Measurements from ENCODE around the gene DDX25.
"Not testable (repeated sequence)": the region's sequence is repeated elsewhere in the genome, so short reads cannot be mapped to it uniquely, and the experiment has no call there.

Gene DDX25

GRCh38 chr11:125903711-125904659, at the start of gene DDX25:
DDX25 (plus strand) TSS chr11:125904508; CDS start chr11:125904518, 10 bp downstream.
- intact Hi-C loops (cut with DNase I; ENCODE audit: low total_unique reads) = no loop called here
- Histone ChIP-seq H3K27ac (no peak within 1 kb of the TSS), H3K27me3 (peaks cover 0 to 27% of the 10 kb centered on the region in 2 donors), H3K4me3 (peak within 1 kb of the TSS; percentile 54 to 62), H3K36me3 (peaks cover 8 to 15% (median 12%) of the 10 kb centered on the region in 3 donors), H3K9me3 (no peaks in the 10 kb centered on the region), H3K4me1 (peaks cover 0 to 24% (median 18%) of the 10 kb centered on the region in 4 donors)
- TF ChIP-seq CTCF (IDR thresholded peaks at IDR 0.05) = no peak
- no peak for DNase-seq

DNA sequence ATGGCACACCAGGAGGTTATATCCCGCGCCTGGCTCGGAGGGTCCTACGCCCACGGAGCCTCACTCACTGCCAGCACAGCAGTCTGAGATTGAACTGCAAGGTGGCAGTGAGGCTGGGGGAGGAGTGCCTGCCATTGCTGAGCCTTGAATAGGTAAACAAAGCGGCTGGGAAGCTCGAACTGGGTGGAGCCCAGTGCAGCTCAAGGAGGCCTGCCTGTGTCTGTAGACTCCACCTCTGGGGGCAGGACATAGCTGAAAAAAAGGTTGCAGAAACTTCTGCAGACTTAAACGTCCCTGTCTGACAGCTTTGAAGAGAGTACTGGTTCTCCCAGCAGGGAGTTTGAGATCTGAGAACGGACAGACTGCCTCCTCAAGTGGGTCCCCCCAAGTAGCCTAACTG, 46.6 kb upstream of the DDX25 start:
- H3K36me3 ChIP-seq = not testable (repeated sequence)

GRCh38 chr11:125862786-125863185, 41.5 kb upstream of the DDX25 start:
- H3K9me3 ChIP-seq; H3K4me1 ChIP-seq; DNase-seq; H3K27me3 ChIP-seq; H3K4me3 ChIP-seq; H3K36me3 ChIP-seq; intact Hi-C loops (cut with DNase I; ENCODE audit: low total_unique reads); H3K27ac ChIP-seq: not testable (repeated sequence)

More for the DNA sequence above, 46.6 kb upstream of the DDX25 start:
- H3K4me3 ChIP-seq; intact Hi-C loops (cut with DNase I; ENCODE audit: low total_unique reads); DNase-seq; H3K9me3 ChIP-seq; H3K4me1 ChIP-seq; H3K27ac ChIP-seq; H3K27me3 ChIP-seq: not testable (repeated sequence)

GRCh38 chr11:125865354-125865753, 39.0 kb upstream of the DDX25 start:
- intact Hi-C loops (cut with DNase I; ENCODE audit: low total_unique reads); H3K4me1 ChIP-seq: not testable (repeated sequence)

DNA sequence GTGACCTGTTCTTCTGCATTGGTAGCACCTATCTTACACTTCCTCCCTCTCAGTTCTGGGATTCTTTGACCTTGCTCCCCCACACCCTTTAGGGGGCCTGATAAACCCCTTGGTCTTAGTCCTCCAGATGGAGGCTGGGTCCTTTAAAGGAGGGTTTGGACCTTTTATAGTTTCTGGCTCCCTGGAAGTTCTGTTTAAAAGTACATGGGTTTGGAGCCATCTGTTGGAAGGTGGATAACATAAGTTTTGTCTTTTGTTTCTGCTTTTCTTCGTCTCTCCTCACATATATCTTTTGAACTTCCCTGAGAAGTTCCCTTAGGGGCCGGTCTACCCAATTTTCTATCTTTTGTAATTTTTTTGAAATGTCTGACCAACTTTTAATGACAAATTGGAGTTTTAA, 34.8 kb upstream of the DDX25 start:
- Histone ChIP-seq H3K4me3 (no peak overlapping the region), H3K36me3 (no peaks in the 10 kb centered on the region), H3K9me3 (no peaks in the 10 kb centered on the region), H3K27ac (no peak overlapping the region), H3K4me1 (peaks cover 0 to 2% (median 0%) of the 10 kb centered on the region in 4 donors), H3K27me3 (no peaks in the 10 kb centered on the region)
- TF ChIP-seq CTCF (IDR thresholded peaks at IDR 0.05) = no peak
- DNase-seq = no peak
- intact Hi-C loops (cut with DNase I; ENCODE audit: low total_unique reads) = no loop called here

More at GRCh38 chr11:125865354-125865753, 39.0 kb upstream of the DDX25 start:
- not testable (repeated sequence) for H3K27ac ChIP-seq, H3K9me3 ChIP-seq, H3K36me3 ChIP-seq, H3K27me3 ChIP-seq, H3K4me3 ChIP-seq, DNase-seq

DNA sequence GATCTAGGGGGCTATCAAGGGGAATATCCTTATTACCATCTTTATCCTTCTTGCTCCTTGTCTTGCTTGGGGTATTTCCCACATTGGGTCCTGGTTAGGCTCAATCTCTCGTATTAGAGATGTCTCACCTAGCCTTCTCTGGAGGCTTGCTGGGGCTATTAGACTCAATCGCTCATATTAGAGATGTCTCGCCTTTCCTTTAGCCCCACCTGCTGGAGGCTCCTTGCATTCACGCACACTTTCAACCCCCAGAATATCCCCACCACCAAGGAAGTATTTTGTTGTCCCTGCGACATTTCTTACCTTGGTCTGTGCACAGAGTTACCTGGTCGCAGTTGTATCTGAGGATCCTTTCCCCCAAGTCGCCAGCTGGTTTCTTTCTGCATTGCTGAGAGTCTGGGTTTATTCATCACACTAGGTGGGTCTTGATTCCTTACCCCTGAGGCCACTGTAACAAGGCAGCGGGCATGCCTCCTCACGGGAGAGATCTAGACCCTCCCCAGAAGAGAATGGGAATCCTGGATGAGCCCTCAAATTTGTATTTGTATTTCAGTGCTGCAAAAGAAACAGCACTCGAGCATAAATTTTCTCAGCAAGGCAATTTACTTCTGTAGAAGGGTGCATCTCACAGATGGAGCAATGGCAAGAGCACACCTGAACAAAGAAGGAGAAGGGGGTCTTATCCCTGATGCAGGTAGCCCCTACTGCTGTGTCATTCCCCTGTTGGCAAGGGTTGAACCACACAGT, 32.7 kb upstream of the DDX25 start:
- intact Hi-C loops (cut with DNase I; ENCODE audit: low total_unique reads) = no loop called here
- Histone ChIP-seq H3K4me1 (peaks cover 0 to 5% (median 0%) of the 10 kb centered on the region in 4 donors), H3K27me3 (no peaks in the 10 kb centered on the region), H3K9me3 (no peaks in the 10 kb centered on the region), H3K36me3 (no peaks in the 10 kb centered on the region), H3K4me3 (no peak overlapping the region), H3K27ac (no peak overlapping the region)
- no peak for DNase-seq
- TF ChIP-seq CTCF (IDR thresholded peaks at IDR 0.05) = peak in 1 of 2 experiments; percentile 13

GRCh38 chr11:125872138-125872491, 32.2 kb upstream of the DDX25 start:
- Histone ChIP-seq H3K27ac (no peak overlapping the region), H3K4me1 (peaks cover 0 to 5% (median 0%) of the 10 kb centered on the region in 4 donors), H3K27me3 (no peaks in the 10 kb centered on the region), H3K9me3 (no peaks in the 10 kb centered on the region), H3K4me3 (no peak overlapping the region), H3K36me3 (no peaks in the 10 kb centered on the region)
- TF ChIP-seq CTCF (IDR thresholded peaks at IDR 0.05) = no peak
- intact Hi-C loops (cut with DNase I; ENCODE audit: low total_unique reads) = no loop called here
- DNase-seq = no peak

Measured in tibial artery (tissue), 4 donors.